B cell (primary cell): ENCODE results near the gene SERPINB7. TPM values are rescaled to one million over a fixed set of nuclear protein-coding genes. Genes with fewer than 3 reads are reported as not detected.

Experiments
- ATAC-seq: fragments of 200-7000 bp; cut with Tn5 transposase; one replicate; pipeline ENCODE4 v1.10.0; 2021; ENCODE audit warnings: low read depth, mild to moderate bottlenecking, moderate number of reproducible peaks, moderate library complexity
- CTCF ChIA-PET: fragments of 350-600 bp; sonication (Branson Sonifier 250); formaldehyde crosslinking; loops from one replicate; lab custom pipeline; 2021; ENCODE audit warnings: antibody characterized with exemption, inconsistent platforms; lab: Charles Lee
- POLR2A ChIA-PET: fragments of 350-600 bp; sonication (Branson Sonifier 250); formaldehyde crosslinking; loops from one replicate; lab custom pipeline; 2021; ENCODE audit warnings: antibody characterized with exemption; lab: Charles Lee
- DNase-seq: peaks from one replicate; pipeline ENCODE4 v3.0.0; 2013
- H2AFZ ChIP-seq: 2 replicates; pipeline ENCODE4 v1.6.1; 2012; ENCODE audit warnings: mild to moderate bottlenecking, low read depth, low read length; ENCODE audit not compliant: insufficient read depth, poor library complexity, severe bottlenecking
- H3K27ac ChIP-seq, 2 donors: 1 replicate in 1 of 2; 2 replicates in 1 of 2; pipeline ENCODE4 v1.5.1; 2012 to 2013; ENCODE audit warnings: low read length in 2 of 2, mild to moderate bottlenecking in 2 of 2, moderate library complexity in 1 of 2
- H3K27me3 ChIP-seq, 4 experiments: fragments of 200-600 bp in 1 of 4; sonication (generic) in 1 of 4; replicated peaks in 1 of 4; 1 replicate in 2 of 4; 2 replicates in 2 of 4; pipeline versions ENCODE4 v1.6.1 to v1.7.0; 2013 to 2016; ENCODE audit warnings: low read length in 3 of 4, mild to moderate bottlenecking in 2 of 4, mixed read lengths in 1 of 4, moderate library complexity in 1 of 4; ENCODE audit not compliant: insufficient read depth in 4 of 4, control insufficient read depth in 3 of 4; ENCODE audit errors: control extremely low read depth in 1 of 4
- H3K36me3 ChIP-seq, 2 experiments: replicated peaks in 1 of 2; 1 replicate in 1 of 2; 2 replicates in 1 of 2; pipeline versions ENCODE4 v1.6.1 to v1.7.1; 2013; ENCODE audit warnings: low read length in 1 of 2; ENCODE audit not compliant: insufficient read depth in 2 of 2, control insufficient read depth in 1 of 2; ENCODE audit errors: control extremely low read depth in 1 of 2, extremely low read depth in 1 of 2
- H3K4me1 ChIP-seq, 2 donors: fragments of 200-600 bp in 1 of 2; sonication (generic) in 1 of 2; 1 replicate in 1 of 2; 2 replicates in 1 of 2; pipeline versions ENCODE4 v1.5.1 to v1.6.1; 2013 to 2017; ENCODE audit warnings: low read length in 2 of 2; ENCODE audit not compliant: control insufficient read depth in 2 of 2, insufficient read depth in 2 of 2
- H3K4me2 ChIP-seq: replicated peaks from 2 replicates; pipeline ENCODE3; 2012; ENCODE audit warnings: mild to moderate bottlenecking, low read depth, low read length; ENCODE audit not compliant: poor library complexity, severe bottlenecking
- H3K4me3 ChIP-seq, 5 experiments: fragments of 200-600 bp in 1 of 5; sonication (generic) in 1 of 5; 1 replicate in 3 of 5; 2 replicates in 2 of 5; pipeline versions ENCODE4 v1.5.1 to v1.7.0; 2011 to 2016; ENCODE audit warnings: low read length in 4 of 5, mild to moderate bottlenecking in 4 of 5, low read depth in 2 of 5, control low read depth in 1 of 5, moderate library complexity in 1 of 5; ENCODE audit not compliant: insufficient read depth in 1 of 5; ENCODE audit errors: control extremely low read depth in 1 of 5, extremely low read depth in 1 of 5
- H3K79me2 ChIP-seq: fragments of 200-600 bp; sonication (generic); one replicate; pipeline ENCODE4 v1.6.0; 2016; ENCODE audit warnings: low read length; ENCODE audit not compliant: control insufficient read depth, insufficient read depth
- H3K9ac ChIP-seq: fragments of 200-600 bp; sonication (generic); 2 replicates; pipeline ENCODE4 v1.6.1; 2017; ENCODE audit warnings: mild to moderate bottlenecking, low read length, moderate library complexity
- H3K9me3 ChIP-seq, 3 donors: one replicate each; pipeline versions ENCODE4 v1.6.1 to v1.7.1; 2013; ENCODE audit warnings: low read length in 2 of 3; ENCODE audit not compliant: control insufficient read depth in 2 of 3, insufficient read depth in 1 of 3; ENCODE audit errors: control extremely low read depth in 1 of 3
- H4K20me1 ChIP-seq: 2 replicates; pipeline ENCODE4 v1.6.0; 2012; ENCODE audit warnings: mild to moderate bottlenecking, low read length; ENCODE audit not compliant: insufficient read depth, control insufficient read depth, poor library complexity, severe bottlenecking
- H3K27ac Mint-ChIP-seq: one replicate; pipeline ENCODE4 v1.8.0; 2021; ENCODE audit warnings: mixed read lengths
- H3K27me3 Mint-ChIP-seq: one replicate; pipeline ENCODE4 v1.8.0; 2021; ENCODE audit warnings: mixed read lengths
- H3K4me1 Mint-ChIP-seq: one replicate; pipeline ENCODE4 v1.8.0; 2021; ENCODE audit warnings: mixed read lengths
- H3K4me3 Mint-ChIP-seq: one replicate; pipeline ENCODE4 v1.8.0; 2021; ENCODE audit warnings: mixed read lengths
- H3K9me3 Mint-ChIP-seq: one replicate; pipeline ENCODE4 v1.8.0; 2022; ENCODE audit warnings: mixed read lengths; ENCODE audit not compliant: insufficient read depth
- CTCF ChIP-seq: fragments of 200-600 bp; IDR thresholded peaks from one replicate; pipeline ENCODE4 v1.8.0; 2022; ENCODE audit warnings: antibody characterized with exemption, mild to moderate bottlenecking
- EZH2 ChIP-seq: IDR thresholded peaks from 2 replicates; pipeline ENCODE4 v1.6.1; 2012; ENCODE audit warnings: borderline replicate concordance, low read depth, mild to moderate bottlenecking, moderate library complexity, low read length; ENCODE audit not compliant: insufficient read depth, poor library complexity, severe bottlenecking
- WGBS: methylation state at CpG from one replicate; pipeline ENCODE4 v1.1.5; 2013; ENCODE audit warnings: missing lambda C conversion rate; ENCODE audit not compliant: insufficient coverage; 5-methylcytosine and 5-hydroxymethylcytosine counted together
- intact Hi-C: fragments of 100-400 bp; cut with micrococcal nuclease; formaldehyde crosslinking; loops from one replicate; pipeline ENCODE4 v1.10.0; 2022
- polyA plus RNA-seq: library from polyadenylated mRNA; depleted of rRNA; stranded (reverse); fragments of >200 nt; gene quantifications from 2 replicates; pipeline ENCODE4 v1.2.3, GENCODE V29; 2012
- total RNA-seq, 2 donors: library from RNA; stranded (reverse); fragments of 120-200 nt in 1 of 2; gene quantifications; 1 replicate in 1 of 2; 2 replicates in 1 of 2; pipeline versions ENCODE4 v1.2.3 to v1.2.4, GENCODE V29; 2013 to 2022

The SERPINB7 gene
- total and polyA plus RNA-seq, 2 donors (not counting 1 experiment from before 2014, with no cell fraction given): not detected

GRCh38 chr18:63765837-63766236, 9.4 kb upstream of the SERPINB7 start:
- no peaks in the 10 kb centered on the region for H3K36me3 ChIP-seq
- H3K4me1 ChIP-seq: no peaks in the 10 kb centered on the region
- no peak overlapping the region for H2AFZ ChIP-seq
- no peaks in the 10 kb centered on the region for H3K4me1 Mint-ChIP-seq
- H3K27ac Mint-ChIP-seq: no peak overlapping the region
- intact Hi-C loops: no loop called here
- TF ChIP-seq CTCF (no peak), EZH2 (no peak)
- DNase-seq (no peak), ATAC-seq (no peak)
- H3K79me2 ChIP-seq: no peaks in the 10 kb centered on the region
- peaks cover 5% of the 10 kb centered on the region for H3K27me3 Mint-ChIP-seq
- H3K9ac ChIP-seq: no peak overlapping the region
- no peaks in the 10 kb centered on the region for H3K27me3 ChIP-seq
- POLR2A ChIA-PET: no interaction called here
- WGBS: 80% methylated on average over 1 of the region's 2 CpGs
- no peaks in the 10 kb centered on the region for H3K9me3 Mint-ChIP-seq
- H3K9me3 ChIP-seq: peaks cover 0 to 2% (median 0%) of the 10 kb centered on the region in 3 donors
- H3K4me2 ChIP-seq: no peak overlapping the region
- H3K27ac ChIP-seq: no peak overlapping the region
- CTCF ChIA-PET: no interaction called here
- no peak overlapping the region for H3K4me3 ChIP-seq
- no peaks in the 10 kb centered on the region for H4K20me1 ChIP-seq
- H3K4me3 Mint-ChIP-seq: no peak overlapping the region

- no peak overlapping the region for H3K9ac ChIP-seq
- no peaks in the 10 kb centered on the region for H3K4me1 ChIP-seq
- H3K9me3 ChIP-seq: no peaks in the 10 kb centered on the region
- no peaks in the 10 kb centered on the region for H4K20me1 ChIP-seq
- no peak overlapping the region for H3K4me2 ChIP-seq
- POLR2A ChIA-PET: no interaction called here
- DNase-seq: no peak
- H3K36me3 ChIP-seq: no peaks in the 10 kb centered on the region
- no peak for ATAC-seq
- Mint-ChIP-seq H3K4me3 (no peak overlapping the region), H3K4me1 (no peaks in the 10 kb centered on the region), H3K27me3 (peaks cover 13% of the 10 kb centered on the region), H3K9me3 (no peaks in the 10 kb centered on the region), H3K27ac (no peak overlapping the region)
- no peaks in the 10 kb centered on the region for H3K27me3 ChIP-seq
- CTCF ChIA-PET: no interaction called here
- intact Hi-C loops: no loop called here
- no CpG with 5 or more reads among the region's 3 CpGs for WGBS
- H3K4me3 ChIP-seq: no peak overlapping the region
- no peak overlapping the region for H3K27ac ChIP-seq
- TF ChIP-seq EZH2 (no peak), CTCF (no peak)
- no peaks in the 10 kb centered on the region for H3K79me2 ChIP-seq
- H2AFZ ChIP-seq: no peak overlapping the region
These were observed 1.7 kb upstream of the SERPINB7 start for GRCh38 chr18:63773551-63773950.
